Omental fat pad (tissue), 4 donors: Measurements from ENCODE around the gene AGPAT3. TPM values are rescaled to one million over a fixed set of nuclear protein-coding genes. Genes with fewer than 3 reads are reported as not detected.

Source experiments
- ATAC-seq: fragments of 150-250 bp; one replicate; pipeline ENCODE4 v1.9.1; 2016; ENCODE audit warnings: mild to moderate bottlenecking, moderate library complexity; ENCODE audit not compliant: low FRiP score
- DNase-seq: peaks from one replicate; pipeline ENCODE4 v3.0.0-alpha.2; 2019; ENCODE audit warnings: low spot score
- CTCF ChIP-seq, 3 donors: fragments of 450-650 bp; IDR thresholded peaks; one replicate each; pipeline ENCODE4 v1.5.1; 2016 to 2017; ENCODE audit warnings: antibody characterized with exemption in 3 of 3, mild to moderate bottlenecking in 3 of 3, moderate library complexity in 2 of 3
- total RNA-seq, 4 donors: library from RNA; depleted of rRNA; stranded (reverse); fragments of >200 nt; gene quantifications; one replicate each; pipeline ENCODE4 v1.1.0, GENCODE V29; 2016

Gene AGPAT3
- total RNA-seq, 4 donors from 2014 or later: 29.7 to 47.0 (median 43.3) TPM

GRCh38 chr21:43930074-43930847, 65.2 kb downstream of the AGPAT3 start:
- TF ChIP-seq CTCF (IDR thresholded peaks at IDR 0.05): no peak
- ATAC-seq: no peak
- no peak for DNase-seq

- no peak for TF ChIP-seq CTCF (IDR thresholded peaks at IDR 0.05)
- no peak for DNase-seq
- ATAC-seq: no peak
Measured at GRCh38 chr21:43930848-43931375, 65.9 kb downstream of the AGPAT3 start.

- no peak for TF ChIP-seq CTCF (IDR thresholded peaks at IDR 0.05)
- DNase-seq: no peak
- ATAC-seq: no peak
Measured at GRCh38 chr21:43931489-43931888, 66.5 kb downstream of the AGPAT3 start.

- no peak for TF ChIP-seq CTCF (IDR thresholded peaks at IDR 0.05)
Measured at GRCh38 chr21:43932005-43932404, 67.0 kb downstream of the AGPAT3 start.

GRCh38 chr21:43933199-43933598, 68.2 kb downstream of the AGPAT3 start:
- TF ChIP-seq CTCF (IDR thresholded peaks at IDR 0.05): no peak
- DNase-seq (no peak), ATAC-seq (no peak)

More at GRCh38 chr21:43932005-43932404, 67.0 kb downstream of the AGPAT3 start:
- ATAC-seq: no peak
- DNase-seq: no peak

GRCh38 chr21:43933680-43934079, 68.7 kb downstream of the AGPAT3 start:
- DNase-seq: no peak
- ATAC-seq: no peak
- TF ChIP-seq CTCF (IDR thresholded peaks at IDR 0.05): no peak

GRCh38 chr21:43934116-43934515, 69.1 kb downstream of the AGPAT3 start:
- no peak for TF ChIP-seq CTCF (IDR thresholded peaks at IDR 0.05)
- ATAC-seq: no peak
- DNase-seq: no peak
